Measurements from ENCODE around the gene EHD2. TPM values are rescaled to one million over a fixed set of nuclear protein-coding genes. Genes with fewer than 3 reads are reported as not detected.
"Not testable (repeated sequence)": the region's sequence is repeated elsewhere in the genome, so short reads cannot be mapped to it uniquely, and the experiment has no call there.

The EHD2 gene
- total RNA-seq, 1 donor from 2014 or later, result 37.0 TPM

GRCh38 chr19:47752440-47753211 lies 39.4 kb downstream of the EHD2 start:
- ATAC-seq, result no peak

GRCh38 chr19:47754206-47755064 lies 41.2 kb downstream of the EHD2 start:
- peak; percentile 22 for ATAC-seq

- ATAC-seq, result no peak
These were observed 42.0 kb downstream of the EHD2 start for GRCh38 chr19:47755065-47755761.

GRCh38 chr19:47755762-47756626 lies 42.8 kb downstream of the EHD2 start:
- ATAC-seq, result no peak

- ATAC-seq, result no peak
These were observed 43.4 kb downstream of the EHD2 start for GRCh38 chr19:47756627-47756929.

GRCh38 chr19:47756953-47757608 lies 43.9 kb downstream of the EHD2 start:
- ATAC-seq, result no peak

- no peak for ATAC-seq
These were observed 44.6 kb downstream of the EHD2 start for GRCh38 chr19:47757617-47758442.

GRCh38 chr19:47758443-47758804 lies 45.2 kb downstream of the EHD2 start:
- ATAC-seq, result no peak

- ATAC-seq, result no peak
These were observed 47.4 kb downstream of the EHD2 start for GRCh38 chr19:47760632-47760999.

GRCh38 chr19:47761566-47761965 lies 48.3 kb downstream of the EHD2 start:
- ATAC-seq, result no peak

- ATAC-seq, result no peak
These were observed 48.9 kb downstream of the EHD2 start for GRCh38 chr19:47762151-47762550.

- peak; percentile 23 for ATAC-seq
These were observed 49.5 kb downstream of the EHD2 start for GRCh38 chr19:47762615-47763308.

- ATAC-seq, result not testable (repeated sequence)
These were observed 51.5 kb downstream of the EHD2 start for GRCh38 chr19:47764705-47765104.

- peak; percentile 58 for ATAC-seq
These were observed 52.5 kb downstream of the EHD2 start for GRCh38 chr19:47765523-47766358.

GRCh38 chr19:47766359-47766620 lies 53.1 kb downstream of the EHD2 start:
- no peak for ATAC-seq

- ATAC-seq, result no peak
These were observed 53.4 kb downstream of the EHD2 start for GRCh38 chr19:47766670-47767069.

GRCh38 chr19:47767349-47767748 lies 54.1 kb downstream of the EHD2 start:
- ATAC-seq, result no peak

GRCh38 chr19:47768604-47769003 lies 55.4 kb downstream of the EHD2 start:
- ATAC-seq, result no peak

- no peak for ATAC-seq
These were observed 56.3 kb downstream of the EHD2 start for GRCh38 chr19:47769534-47769933.

- ATAC-seq, result not testable (repeated sequence)
These were observed 58.1 kb downstream of the EHD2 start for GRCh38 chr19:47771291-47771690.
